Neural cell (in vitro differentiated cells): Measurements from ENCODE around the gene PKHD1. TPM values are rescaled to one million over a fixed set of nuclear protein-coding genes. Genes with fewer than 3 reads are reported as not detected.

Experiments
- H2AFZ ChIP-seq: fragments of 200-600, 300-800 bp; sonication (generic), shearing (Covaris generic); 2 replicates; pipeline ENCODE4 v1.6.0; 2014; ENCODE audit warnings: low read depth, mild to moderate bottlenecking, antibody characterized with exemption, low read length, moderate library complexity
- H3F3A ChIP-seq: fragments of 200-600 bp; shearing (Covaris generic); 2 replicates; pipeline ENCODE4 v1.6.1; 2016; ENCODE audit warnings: mild to moderate bottlenecking, moderate library complexity, mixed read lengths, antibody characterized with exemption, low read length; ENCODE audit not compliant: insufficient read depth, poor library complexity, severe bottlenecking
- H3K27ac ChIP-seq: fragments of 200-600, 300-800 bp; sonication (generic), shearing (Covaris generic); 2 replicates; pipeline ENCODE4 v1.5.1; 2014; ENCODE audit warnings: mild to moderate bottlenecking, low read length, moderate library complexity
- H3K27me3 ChIP-seq: fragments of 300-800, 200-600 bp; sonication (generic), shearing (Covaris generic); 2 replicates; pipeline ENCODE4 v1.6.0; 2014; ENCODE audit warnings: mild to moderate bottlenecking, low read depth, low read length, moderate library complexity; ENCODE audit not compliant: insufficient read depth
- H3K36me3 ChIP-seq: fragments of 300-800, 200-600 bp; sonication (generic), shearing (Covaris generic); 2 replicates; pipeline ENCODE4 v1.5.1; 2014; ENCODE audit warnings: mild to moderate bottlenecking, antibody characterized with exemption, low read length, moderate library complexity; ENCODE audit not compliant: insufficient read depth
- H3K4me2 ChIP-seq: fragments of 300-800, 200-600 bp; sonication (generic), shearing (Covaris generic); 2 replicates; pipeline ENCODE4 v1.6.0; 2014; ENCODE audit warnings: mild to moderate bottlenecking, low read length
- H3K4me3 ChIP-seq: fragments of 300-800, 200-600 bp; sonication (generic), shearing (Covaris generic); 2 replicates; pipeline ENCODE4 v1.5.1; 2014; ENCODE audit warnings: mild to moderate bottlenecking, low read length, moderate library complexity
- H3K79me2 ChIP-seq: fragments of 200-600 bp; shearing (Covaris generic); replicated peaks from 2 replicates; pipeline ENCODE4 v1.6.0; 2014; ENCODE audit warnings: mild to moderate bottlenecking, low read length, moderate library complexity; ENCODE audit not compliant: insufficient read depth
- H3K9ac ChIP-seq: fragments of 300-800, 200-600 bp; sonication (generic), shearing (Covaris generic); 2 replicates; pipeline ENCODE4 v1.6.1; 2016; ENCODE audit warnings: mild to moderate bottlenecking, low read length, mixed read lengths
- H3K9me2 ChIP-seq: fragments of 200-600 bp; shearing (Covaris generic); 2 replicates; pipeline ENCODE4 v1.6.1; 2016; ENCODE audit warnings: mild to moderate bottlenecking, low read length, mixed read lengths; ENCODE audit not compliant: insufficient read depth
- H3K9me3 ChIP-seq: fragments of 200-600, 300-800 bp; sonication (generic), shearing (Covaris generic); 2 replicates; pipeline ENCODE4 v1.6.1; 2016; ENCODE audit warnings: mild to moderate bottlenecking, mixed run types, low read length, moderate library complexity, mixed read lengths
- H4K20me1 ChIP-seq: fragments of 200-600 bp; shearing (Covaris generic); 2 replicates; pipeline ENCODE4 v1.6.1; 2016; ENCODE audit warnings: mild to moderate bottlenecking, mixed run types; ENCODE audit not compliant: insufficient read depth
- EP300 ChIP-seq: fragments of 450-650 bp; conservative IDR thresholded peaks from 2 replicates; pipeline ENCODE4 v1.6.1; 2014; ENCODE audit warnings: antibody characterized with exemption, mild to moderate bottlenecking, moderate library complexity; ENCODE audit not compliant: poor library complexity, severe bottlenecking
- EZH2 ChIP-seq: fragments of 200-600, 300-800 bp; shearing (Covaris generic), sonication (generic); IDR thresholded peaks from 2 replicates; pipeline ENCODE4 v1.6.1; 2014; ENCODE audit warnings: antibody characterized with exemption, low read length, borderline replicate concordance, mild to moderate bottlenecking; ENCODE audit not compliant: insufficient read depth, poor library complexity, severe bottlenecking
- MXI1 ChIP-seq: fragments of 450-650 bp; conservative IDR thresholded peaks from 2 replicates; pipeline ENCODE4 v1.6.1; 2014; ENCODE audit warnings: antibody characterized with exemption, mild to moderate bottlenecking; ENCODE audit not compliant: poor library complexity, severe bottlenecking
- POLR2AphosphoS5 ChIP-seq: IDR thresholded peaks from 2 replicates; pipeline ENCODE4 v1.6.1; 2012
- RAD21 ChIP-seq: fragments of 450-650 bp; conservative IDR thresholded peaks from 2 replicates; pipeline ENCODE4 v1.6.1; 2014; ENCODE audit warnings: antibody characterized with exemption, mild to moderate bottlenecking, moderate library complexity
- SMC3 ChIP-seq: fragments of 450-650 bp; conservative IDR thresholded peaks from 2 replicates; pipeline ENCODE4 v1.6.1; 2014; ENCODE audit warnings: antibody characterized with exemption, mild to moderate bottlenecking, moderate library complexity; ENCODE audit not compliant: poor library complexity
- TAF1 ChIP-seq: IDR thresholded peaks from 2 replicates; pipeline ENCODE4 v1.6.1; 2012; ENCODE audit warnings: low read depth
- polyA plus RNA-seq: library from polyadenylated mRNA; depleted of rRNA; stranded (reverse); fragments of >200 nt; gene quantifications from 2 replicates; pipeline ENCODE4 v1.2.3, GENCODE V29; 2014
- TF ChIP-seq, protein P1 (sequence below): fragments of 450-650 bp; IDR thresholded peaks from 2 replicates; pipeline ENCODE4 v1.5.1; 2014; ENCODE audit warnings: antibody characterized with exemption, mild to moderate bottlenecking, moderate library complexity; ENCODE audit not compliant: poor library complexity, severe bottlenecking
- TF ChIP-seq, protein P2 (sequence below): IDR thresholded peaks from 2 replicates; pipeline ENCODE4 v1.6.1; 2012; ENCODE audit warnings: borderline replicate concordance

PKHD1 gene
- polyA plus RNA-seq, 1 donor from 2014 or later = not detected

DNA sequence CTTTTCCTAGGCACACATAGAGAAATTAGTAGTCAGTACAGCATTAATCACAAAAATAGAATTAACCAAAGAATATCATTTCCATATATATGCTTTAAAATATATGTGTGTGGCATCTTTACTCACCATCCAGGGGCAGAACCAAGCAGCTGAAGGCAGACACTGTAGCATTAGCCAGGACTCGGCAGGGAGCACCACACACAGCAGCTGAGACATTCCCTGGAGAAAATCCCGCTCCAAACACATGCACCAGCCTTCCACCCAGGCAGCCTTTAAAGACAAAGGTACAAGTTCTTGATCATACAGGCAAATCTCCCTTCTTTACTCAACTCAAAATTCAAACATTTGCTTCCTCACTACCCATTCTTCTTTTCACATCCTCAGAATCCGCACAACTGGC, 64.7 kb downstream of the PKHD1 start:
- no peak overlapping the region for H2AFZ ChIP-seq
- no peaks in the 10 kb centered on the region for H3K9me3 ChIP-seq
- no peak overlapping the region for H3K4me2 ChIP-seq
- no peak for TF ChIP-seq MXI1
- TF ChIP-seq, protein P1, sequence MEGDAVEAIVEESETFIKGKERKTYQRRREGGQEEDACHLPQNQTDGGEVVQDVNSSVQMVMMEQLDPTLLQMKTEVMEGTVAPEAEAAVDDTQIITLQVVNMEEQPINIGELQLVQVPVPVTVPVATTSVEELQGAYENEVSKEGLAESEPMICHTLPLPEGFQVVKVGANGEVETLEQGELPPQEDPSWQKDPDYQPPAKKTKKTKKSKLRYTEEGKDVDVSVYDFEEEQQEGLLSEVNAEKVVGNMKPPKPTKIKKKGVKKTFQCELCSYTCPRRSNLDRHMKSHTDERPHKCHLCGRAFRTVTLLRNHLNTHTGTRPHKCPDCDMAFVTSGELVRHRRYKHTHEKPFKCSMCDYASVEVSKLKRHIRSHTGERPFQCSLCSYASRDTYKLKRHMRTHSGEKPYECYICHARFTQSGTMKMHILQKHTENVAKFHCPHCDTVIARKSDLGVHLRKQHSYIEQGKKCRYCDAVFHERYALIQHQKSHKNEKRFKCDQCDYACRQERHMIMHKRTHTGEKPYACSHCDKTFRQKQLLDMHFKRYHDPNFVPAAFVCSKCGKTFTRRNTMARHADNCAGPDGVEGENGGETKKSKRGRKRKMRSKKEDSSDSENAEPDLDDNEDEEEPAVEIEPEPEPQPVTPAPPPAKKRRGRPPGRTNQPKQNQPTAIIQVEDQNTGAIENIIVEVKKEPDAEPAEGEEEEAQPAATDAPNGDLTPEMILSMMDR = no peak
- no peaks in the 10 kb centered on the region for H4K20me1 ChIP-seq
- no peaks in the 10 kb centered on the region for H3K9me2 ChIP-seq
- H3K4me3 ChIP-seq = no peak overlapping the region
- H3K27me3 ChIP-seq = no peaks in the 10 kb centered on the region
- H3F3A ChIP-seq = no peaks in the 10 kb centered on the region
- no peak overlapping the region for H3K9ac ChIP-seq
- H3K36me3 ChIP-seq = no peaks in the 10 kb centered on the region
- no peak overlapping the region for H3K27ac ChIP-seq
- no peaks in the 10 kb centered on the region for H3K79me2 ChIP-seq

DNA sequence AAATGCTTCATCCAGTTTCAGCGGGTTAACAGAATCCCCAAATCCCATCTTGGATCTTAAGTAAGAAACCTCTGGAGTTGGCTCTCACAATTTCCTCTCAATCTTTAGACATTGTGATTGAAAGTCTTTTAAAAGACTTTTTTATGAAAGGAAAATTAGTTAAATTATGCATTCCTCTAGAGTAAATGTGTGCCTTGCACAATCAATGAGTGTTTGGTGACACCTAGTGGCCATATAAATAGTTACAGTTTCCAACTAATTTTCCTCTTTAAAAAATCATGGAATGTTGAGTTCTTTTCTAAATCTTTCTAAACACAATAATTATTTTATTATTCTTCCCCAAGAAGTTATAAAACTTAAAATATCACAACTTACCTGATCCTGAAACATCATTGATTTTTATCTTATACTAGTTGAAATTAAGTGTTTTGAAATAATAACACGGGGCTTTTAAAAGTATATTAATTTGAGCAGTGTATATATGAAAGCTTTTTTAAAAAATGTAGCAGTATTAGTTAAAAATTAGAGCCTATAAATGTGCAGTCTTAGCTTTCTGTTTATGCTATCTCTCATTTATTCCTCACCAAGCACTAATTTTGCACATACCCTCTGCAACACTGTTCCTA, 66.4 kb downstream of the PKHD1 start:
- Histone ChIP-seq H3K9ac (no peak overlapping the region), H3K9me3 (no peaks in the 10 kb centered on the region), H3K27ac (no peak overlapping the region), H3K9me2 (no peaks in the 10 kb centered on the region), H3K27me3 (no peaks in the 10 kb centered on the region), H3K36me3 (no peaks in the 10 kb centered on the region), H3K79me2 (no peaks in the 10 kb centered on the region), H3K4me2 (no peak overlapping the region), H3K4me3 (no peak overlapping the region), H4K20me1 (no peaks in the 10 kb centered on the region), H3F3A (no peaks in the 10 kb centered on the region), H2AFZ (no peak overlapping the region)
- no peak for TF ChIP-seq EP300
- no peak for TF ChIP-seq EZH2
- TF ChIP-seq, protein P1 = peak; percentile 88
- no peak for TF ChIP-seq MXI1
- TF ChIP-seq, protein P2, sequence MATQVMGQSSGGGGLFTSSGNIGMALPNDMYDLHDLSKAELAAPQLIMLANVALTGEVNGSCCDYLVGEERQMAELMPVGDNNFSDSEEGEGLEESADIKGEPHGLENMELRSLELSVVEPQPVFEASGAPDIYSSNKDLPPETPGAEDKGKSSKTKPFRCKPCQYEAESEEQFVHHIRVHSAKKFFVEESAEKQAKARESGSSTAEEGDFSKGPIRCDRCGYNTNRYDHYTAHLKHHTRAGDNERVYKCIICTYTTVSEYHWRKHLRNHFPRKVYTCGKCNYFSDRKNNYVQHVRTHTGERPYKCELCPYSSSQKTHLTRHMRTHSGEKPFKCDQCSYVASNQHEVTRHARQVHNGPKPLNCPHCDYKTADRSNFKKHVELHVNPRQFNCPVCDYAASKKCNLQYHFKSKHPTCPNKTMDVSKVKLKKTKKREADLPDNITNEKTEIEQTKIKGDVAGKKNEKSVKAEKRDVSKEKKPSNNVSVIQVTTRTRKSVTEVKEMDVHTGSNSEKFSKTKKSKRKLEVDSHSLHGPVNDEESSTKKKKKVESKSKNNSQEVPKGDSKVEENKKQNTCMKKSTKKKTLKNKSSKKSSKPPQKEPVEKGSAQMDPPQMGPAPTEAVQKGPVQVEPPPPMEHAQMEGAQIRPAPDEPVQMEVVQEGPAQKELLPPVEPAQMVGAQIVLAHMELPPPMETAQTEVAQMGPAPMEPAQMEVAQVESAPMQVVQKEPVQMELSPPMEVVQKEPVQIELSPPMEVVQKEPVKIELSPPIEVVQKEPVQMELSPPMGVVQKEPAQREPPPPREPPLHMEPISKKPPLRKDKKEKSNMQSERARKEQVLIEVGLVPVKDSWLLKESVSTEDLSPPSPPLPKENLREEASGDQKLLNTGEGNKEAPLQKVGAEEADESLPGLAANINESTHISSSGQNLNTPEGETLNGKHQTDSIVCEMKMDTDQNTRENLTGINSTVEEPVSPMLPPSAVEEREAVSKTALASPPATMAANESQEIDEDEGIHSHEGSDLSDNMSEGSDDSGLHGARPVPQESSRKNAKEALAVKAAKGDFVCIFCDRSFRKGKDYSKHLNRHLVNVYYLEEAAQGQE = no peak
- TF ChIP-seq RAD21 = peak; percentile 95
- no peak for TF ChIP-seq POLR2AphosphoS5
- TF ChIP-seq SMC3 = peak; percentile 93
- TF ChIP-seq TAF1 = no peak
